ENCODE results near the gene RGS6. TPM values are rescaled to one million over a fixed set of nuclear protein-coding genes. Genes with fewer than 3 reads are reported as not detected.

The RGS6 gene
- total and polyA plus RNA-seq, 4 donors: 0.06 to 5.3 (median 0.17) TPM; not detected in 1

DNA sequence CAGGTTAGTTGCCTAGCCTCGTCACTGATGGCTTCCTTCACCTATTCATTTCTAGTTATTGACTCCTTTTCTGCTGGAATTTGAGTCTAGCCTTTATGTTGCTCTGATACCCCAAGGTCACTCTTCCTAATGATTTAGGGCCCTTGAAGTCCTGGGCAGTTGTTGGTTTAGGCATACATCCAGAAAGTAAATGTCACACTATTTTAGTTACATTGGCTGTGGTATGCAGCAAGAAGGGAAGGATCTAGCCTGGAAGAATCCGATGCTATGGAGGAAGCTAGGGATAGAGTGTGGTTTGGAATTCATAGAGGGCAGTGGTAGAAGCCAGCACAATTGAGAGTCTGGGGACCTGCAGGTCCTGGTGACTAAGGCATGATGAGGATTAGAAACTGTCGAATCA, 38.0 kb downstream of the RGS6 start:
- Histone ChIP-seq H3K9me3 (ENCODE audit: control insufficient read depth in 4 of 4, low read length in 3 of 4) (no peaks in the 10 kb centered on the region), H3K9ac (ENCODE audit: low read depth in 1 of 2, low read length in 2 of 2) (no peak overlapping the region), H3K4me1 (ENCODE audit: control insufficient read depth in 4 of 4, insufficient read depth in 4 of 4, low read length in 3 of 4) (no peaks in the 10 kb centered on the region), H3K36me3 (ENCODE audit: control insufficient read depth in 4 of 4, insufficient read depth in 3 of 4, low read depth in 1 of 4, low read length in 3 of 4) (no peaks in the 10 kb centered on the region), H3K27ac (ENCODE audit: low read depth in 1 of 2, low read length in 2 of 2) (no peak overlapping the region), H3K4me3 (ENCODE audit: low read depth in 1 of 3, low read length in 3 of 3) (no peak overlapping the region), H3K27me3 (ENCODE audit: control insufficient read depth in 4 of 4, insufficient read depth in 4 of 4, low read length in 3 of 4) (peaks cover 0 to 4% (median 0%) of the 10 kb centered on the region in 4 donors)
- no peak for DNase-seq (ENCODE audit: low spot score)
- 69% methylated on average over 3 of the region's 3 CpGs for WGBS
- no peak for TF ChIP-seq TAF1 (conservative IDR thresholded peaks at IDR 0.05)
- TF ChIP-seq REST (IDR thresholded peaks at IDR 0.05): no peak
- no peak for TF ChIP-seq ATF3 (IDR thresholded peaks at IDR 0.05)

DNA sequence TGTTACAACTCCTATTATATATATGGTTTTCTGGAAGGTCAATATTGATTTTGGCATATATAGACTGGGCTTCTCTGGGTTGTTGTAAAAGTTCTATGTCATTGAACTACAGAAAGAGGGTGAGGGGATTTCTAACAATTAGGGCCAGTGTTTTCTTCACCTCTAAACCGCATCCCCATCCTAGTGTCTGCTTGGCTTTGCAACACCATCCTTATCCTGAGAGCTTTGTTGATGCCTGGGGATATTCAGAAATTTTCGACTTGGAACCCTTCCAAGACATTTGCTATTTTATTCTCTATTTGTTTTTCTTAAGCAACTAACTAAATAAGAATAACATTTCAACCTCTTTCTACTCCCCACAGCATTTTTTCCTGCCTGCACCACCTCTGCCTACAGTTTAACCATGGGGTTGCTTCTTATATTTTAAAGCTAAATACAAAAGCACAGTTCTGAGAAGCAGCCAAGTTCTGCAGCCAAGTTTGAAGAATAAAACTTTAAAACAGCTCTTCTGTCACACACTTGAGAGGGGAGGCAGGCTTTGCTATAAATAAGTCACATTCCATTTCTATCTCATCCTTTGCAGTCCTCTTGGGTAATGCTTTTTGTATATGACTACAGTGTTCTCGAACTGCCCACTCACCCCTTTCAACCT, 53.4 kb downstream of the RGS6 start:
- 59% methylated on average over 3 of the region's 3 CpGs for WGBS

More for the DNA sequence above, 53.4 kb downstream of the RGS6 start:
- Histone ChIP-seq H3K36me3 (ENCODE audit: control insufficient read depth in 4 of 4, insufficient read depth in 3 of 4, low read depth in 1 of 4, low read length in 3 of 4) (no peaks in the 10 kb centered on the region), H3K27ac (ENCODE audit: low read depth in 1 of 2, low read length in 2 of 2) (no peak overlapping the region), H3K4me3 (ENCODE audit: low read depth in 1 of 3, low read length in 3 of 3) (no peak overlapping the region), H3K27me3 (ENCODE audit: control insufficient read depth in 4 of 4, insufficient read depth in 4 of 4, low read length in 3 of 4) (no peaks in the 10 kb centered on the region), H3K9ac (ENCODE audit: low read depth in 1 of 2, low read length in 2 of 2) (no peak overlapping the region), H3K4me1 (ENCODE audit: control insufficient read depth in 4 of 4, insufficient read depth in 4 of 4, low read length in 3 of 4) (no peaks in the 10 kb centered on the region), H3K9me3 (ENCODE audit: control insufficient read depth in 4 of 4, low read length in 3 of 4) (no peaks in the 10 kb centered on the region)
- DNase-seq (ENCODE audit: low spot score): no peak
- no peak for TF ChIP-seq RAD21 (IDR thresholded peaks at IDR 0.05)
- TF ChIP-seq YY1 (IDR thresholded peaks at IDR 0.05): no peak
- TF ChIP-seq, protein P1, sequence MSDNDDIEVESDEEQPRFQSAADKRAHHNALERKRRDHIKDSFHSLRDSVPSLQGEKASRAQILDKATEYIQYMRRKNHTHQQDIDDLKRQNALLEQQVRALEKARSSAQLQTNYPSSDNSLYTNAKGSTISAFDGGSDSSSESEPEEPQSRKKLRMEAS (IDR thresholded peaks at IDR 0.05): no peak
- TF ChIP-seq FOXA1 (IDR thresholded peaks at IDR 0.05): no peak
- TF ChIP-seq TAF1 (conservative IDR thresholded peaks at IDR 0.05): no peak
- no peak for TF ChIP-seq REST (IDR thresholded peaks at IDR 0.05)
- no peak for TF ChIP-seq GABPA (IDR thresholded peaks at IDR 0.05 in 1 of 2, conservative IDR thresholded peaks at IDR 0.05 in 1 of 2)
- no peak for TF ChIP-seq EGR1 (IDR thresholded peaks at IDR 0.05; ENCODE audit: low read depth in 2 of 2)
- TF ChIP-seq RXRA (IDR thresholded peaks at IDR 0.05): no peak
- no peak for TF ChIP-seq FOXA2 (IDR thresholded peaks at IDR 0.05)
- no peak for TF ChIP-seq HNF4G (IDR thresholded peaks at IDR 0.05)
- TF ChIP-seq ATF3 (IDR thresholded peaks at IDR 0.05): no peak
- no peak for TF ChIP-seq SP1 (IDR thresholded peaks at IDR 0.05)
- no peak for TF ChIP-seq NR2F2 (IDR thresholded peaks at IDR 0.05)
- TF ChIP-seq HNF4A (conservative IDR thresholded peaks at IDR 0.05): no peak
- no peak for TF ChIP-seq JUND (IDR thresholded peaks at IDR 0.05)
- no peak for TF ChIP-seq ZBTB33 (IDR thresholded peaks at IDR 0.05)
